GM18498 (cell line): ENCODE data around the gene IGLON5.
A peak's percentile ranks its signal among the peaks of the same experiment; 100 is the strongest.

Source experiments
- ATAC-seq: cut with Tn5 transposase; IDR thresholded peaks from one replicate; pipeline ENCODE4 v1.9.1; 2021; ENCODE audit warnings: mild to moderate bottlenecking, moderate library complexity; ENCODE audit not compliant: unreplicated experiment

IGLON5 gene

DNA sequence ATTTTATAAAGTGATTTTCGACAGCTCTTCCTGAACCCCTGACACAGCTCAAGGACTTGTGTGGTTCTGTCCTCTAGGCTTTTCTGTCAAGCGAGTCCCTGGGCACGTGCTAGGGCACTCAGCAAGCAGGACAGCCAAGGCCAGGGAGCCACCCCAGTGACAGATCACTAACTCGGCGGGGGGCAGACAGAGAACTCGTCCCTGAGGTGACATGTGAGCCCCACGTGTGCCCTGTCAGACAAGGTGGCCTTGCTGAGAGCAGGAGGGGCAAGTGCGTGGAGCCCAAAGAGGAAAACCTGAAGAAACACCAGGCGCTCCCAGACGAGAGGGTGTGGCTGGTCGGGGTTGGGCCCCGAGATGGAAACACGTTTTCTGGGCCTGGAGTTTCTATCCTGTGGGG, 49.8 kb downstream of the IGLON5 start:
- no peak for ATAC-seq

DNA sequence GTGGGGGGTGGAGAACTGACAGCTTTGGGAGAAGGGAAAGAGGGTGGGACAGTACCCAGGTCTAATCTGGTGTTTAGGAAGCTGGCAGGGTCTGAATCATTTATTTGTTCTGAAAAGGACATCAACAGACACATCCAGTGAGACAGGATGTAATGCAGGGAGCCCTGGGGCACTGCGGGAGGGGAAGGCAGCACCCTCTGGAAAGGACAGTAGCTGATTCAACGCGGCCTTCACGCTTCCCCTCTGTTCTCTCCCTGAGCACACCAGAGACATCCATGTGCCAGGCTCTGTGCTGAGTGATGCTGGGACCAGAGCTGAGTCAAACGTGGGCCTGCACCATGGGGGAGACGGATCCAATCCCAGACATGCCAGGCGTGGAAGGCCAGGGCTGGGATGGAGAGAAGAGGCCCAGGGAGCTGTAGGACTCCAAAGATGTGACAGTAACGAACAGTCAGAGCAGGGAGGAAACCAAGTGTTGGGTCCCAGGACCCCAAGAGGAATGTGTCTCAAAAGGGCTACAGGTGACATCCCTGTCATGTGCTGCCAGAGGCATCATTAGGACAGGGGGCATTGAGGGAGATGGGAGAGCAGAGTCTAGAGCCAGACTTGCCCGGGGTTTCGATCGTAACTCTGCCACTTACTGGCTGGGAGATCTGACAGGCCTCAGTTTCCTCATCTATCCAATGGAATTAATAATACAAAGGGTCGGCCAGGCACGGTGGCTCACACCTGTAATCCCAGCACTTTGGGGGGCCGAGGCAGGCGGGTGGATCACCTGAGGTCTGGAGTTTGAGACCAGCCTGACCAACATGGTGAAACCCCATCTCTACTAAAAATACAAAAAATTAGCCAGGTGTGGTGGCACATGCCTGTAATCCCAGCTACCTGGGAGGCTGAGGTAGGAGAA, 53.0 kb downstream of the IGLON5 start:
- ATAC-seq, result no peak

DNA sequence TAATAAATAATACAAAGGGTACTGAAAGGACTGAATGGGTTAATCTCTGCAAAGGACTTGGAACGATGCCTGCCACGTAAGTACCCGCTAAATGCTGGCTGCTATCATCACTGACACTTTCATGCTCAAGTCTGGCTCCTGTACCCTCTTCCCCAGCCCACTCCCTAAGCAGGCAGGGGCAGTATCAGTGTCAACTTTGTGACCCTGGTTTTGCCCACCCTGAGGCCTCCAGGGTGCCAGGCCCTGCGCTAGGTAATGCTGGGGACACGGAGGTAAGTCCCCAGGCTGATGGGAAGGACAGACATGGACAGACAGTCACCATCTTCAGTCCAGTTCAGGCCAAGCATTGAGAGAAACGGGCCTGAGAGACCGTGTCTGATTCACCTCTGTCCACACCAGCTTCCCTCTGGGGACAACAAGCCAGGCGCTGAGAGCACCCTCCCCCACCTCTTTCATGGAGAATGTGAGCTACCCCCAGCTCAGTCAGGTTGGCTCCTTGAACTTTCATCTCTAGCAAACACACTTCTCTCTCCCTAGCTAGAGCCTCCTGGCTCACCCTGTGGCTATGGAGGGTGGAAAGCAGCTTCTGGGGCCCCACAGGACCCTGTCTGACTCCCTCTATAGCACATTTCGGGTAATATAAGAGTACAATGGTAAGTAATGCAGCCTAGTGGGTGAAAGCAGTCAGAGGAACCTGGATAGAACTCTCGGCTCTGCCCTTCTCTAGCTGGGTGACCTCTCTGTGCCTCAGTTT, 53.9 kb downstream of the IGLON5 start:
- no peak for ATAC-seq

DNA sequence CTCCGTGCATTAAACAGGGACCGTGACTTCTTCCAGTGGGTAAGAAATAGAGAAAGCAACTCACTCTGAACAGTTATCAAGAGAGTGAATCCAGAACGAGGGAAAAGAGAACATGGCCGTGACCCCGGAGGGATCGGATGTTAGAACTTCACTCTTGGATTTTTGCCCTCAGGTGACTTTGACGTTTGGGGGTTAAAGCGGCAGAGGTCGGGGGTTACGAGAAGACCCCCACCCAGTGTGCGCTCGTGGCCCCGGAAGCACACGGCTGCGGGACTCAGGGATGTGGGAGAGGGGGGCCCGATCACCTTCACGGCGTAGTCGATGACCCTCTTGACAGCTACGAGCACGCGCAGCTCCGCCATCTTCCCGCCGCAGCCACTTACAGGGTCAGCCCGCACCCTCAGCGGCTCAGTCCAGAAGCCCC, 54.5 kb downstream of the IGLON5 start, which contains the start of gene ETFB:
Gene ETFB, minus strand, starts transcription at position 424 of the 424 bp plus-strand sequence. Its CDS starts 62 bp downstream, at position 362.
- no peak for ATAC-seq

DNA sequence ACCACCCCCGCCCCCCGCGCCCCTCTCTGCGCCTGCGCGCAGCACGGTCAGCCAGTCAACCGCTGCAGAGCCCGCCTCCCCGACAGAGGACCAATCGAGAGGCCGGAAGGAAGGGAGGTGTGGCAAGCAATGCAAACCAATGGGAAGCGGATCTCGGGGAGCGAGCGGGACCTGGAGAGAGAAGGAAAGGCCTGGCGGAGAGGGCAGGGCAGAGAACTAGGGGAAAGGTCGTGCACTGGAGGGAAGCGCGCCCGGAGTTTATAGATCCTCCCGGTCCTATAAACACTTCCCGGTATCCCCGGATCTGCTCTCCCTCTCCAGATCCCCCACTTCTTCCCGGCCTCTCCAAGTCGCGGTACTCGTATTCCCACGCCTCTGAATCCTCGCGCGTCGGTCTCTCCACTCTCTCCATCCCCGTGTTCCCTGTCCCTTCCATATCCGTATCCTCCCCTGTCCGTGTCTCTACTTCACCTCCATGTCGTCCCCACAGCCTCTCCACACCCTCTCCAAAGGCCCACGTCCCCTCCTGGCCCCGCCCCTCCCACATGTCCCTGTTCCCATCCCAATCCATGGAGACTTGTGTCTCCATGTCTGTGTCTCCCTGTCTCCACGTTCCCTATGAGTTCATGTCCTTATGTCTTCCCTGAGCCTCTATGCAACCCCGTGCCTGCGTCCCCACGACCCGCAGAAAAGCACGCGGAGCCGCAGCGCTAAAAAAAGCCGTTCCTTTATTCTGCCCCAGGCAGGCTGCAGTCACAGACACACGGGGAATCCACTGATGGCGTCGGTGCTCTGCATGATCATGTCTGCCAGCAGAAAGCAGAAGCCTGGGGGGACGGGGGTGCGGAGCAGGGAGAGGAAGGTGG, 55.2 kb downstream of the IGLON5 start:
- ATAC-seq, result peak; percentile 52

DNA sequence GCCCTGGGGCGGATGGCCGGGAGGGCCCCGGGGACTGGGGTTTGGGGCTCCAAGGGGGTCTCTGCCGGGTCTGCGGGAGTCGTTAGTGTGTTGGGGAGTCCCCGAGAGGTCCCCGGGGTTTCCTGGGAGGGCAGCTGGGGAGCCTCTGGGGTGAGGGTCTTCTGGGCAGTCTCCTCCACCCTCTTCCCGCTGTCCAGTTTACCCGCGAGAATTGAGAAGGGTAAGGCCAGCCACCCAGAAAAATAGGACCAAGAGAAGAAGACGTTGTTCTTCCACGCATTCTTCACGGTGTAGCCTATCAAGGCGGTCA, 55.8 kb downstream of the IGLON5 start:
- ATAC-seq, result peak; percentile 9

DNA sequence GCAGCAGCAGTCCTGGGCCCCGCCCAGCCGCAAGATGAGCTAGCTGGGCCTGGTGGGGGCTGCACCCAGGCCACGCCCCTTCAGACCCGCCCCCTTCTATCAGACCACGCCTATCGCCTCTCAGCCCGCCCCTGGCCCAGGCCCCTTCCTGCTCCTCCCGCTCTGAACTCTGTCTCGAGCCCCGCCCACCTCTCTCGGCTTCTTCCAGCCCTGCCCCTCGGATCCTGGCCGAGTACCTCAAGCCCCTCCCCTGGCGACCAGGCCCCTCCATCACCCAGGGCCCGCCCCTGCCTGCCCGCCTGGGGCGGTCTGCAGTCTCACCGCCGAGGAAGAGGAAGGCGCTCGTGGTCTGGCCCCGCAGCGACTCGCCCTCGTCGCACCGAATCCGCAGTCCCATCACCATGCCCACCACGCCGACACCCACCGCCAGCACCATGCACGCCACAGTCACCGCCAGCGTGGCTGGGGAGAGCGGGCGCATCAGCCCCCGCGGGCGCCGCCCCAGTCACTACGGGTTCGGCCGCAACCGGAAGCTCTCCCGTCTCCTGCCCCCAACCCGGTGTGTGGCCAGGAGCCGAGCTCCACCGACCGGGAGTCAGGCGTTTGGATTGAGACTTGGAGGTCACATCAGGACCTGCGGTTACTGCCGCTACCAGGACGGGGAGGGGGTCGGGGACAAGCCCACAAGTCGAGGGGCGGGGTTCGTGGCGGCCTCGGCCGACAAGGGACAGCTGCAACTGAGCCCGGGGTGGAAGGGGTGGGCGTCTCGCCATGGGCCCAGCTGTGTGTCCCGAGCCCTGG, 56.3 kb downstream of the IGLON5 start:
- peak; percentile 76 for ATAC-seq

DNA sequence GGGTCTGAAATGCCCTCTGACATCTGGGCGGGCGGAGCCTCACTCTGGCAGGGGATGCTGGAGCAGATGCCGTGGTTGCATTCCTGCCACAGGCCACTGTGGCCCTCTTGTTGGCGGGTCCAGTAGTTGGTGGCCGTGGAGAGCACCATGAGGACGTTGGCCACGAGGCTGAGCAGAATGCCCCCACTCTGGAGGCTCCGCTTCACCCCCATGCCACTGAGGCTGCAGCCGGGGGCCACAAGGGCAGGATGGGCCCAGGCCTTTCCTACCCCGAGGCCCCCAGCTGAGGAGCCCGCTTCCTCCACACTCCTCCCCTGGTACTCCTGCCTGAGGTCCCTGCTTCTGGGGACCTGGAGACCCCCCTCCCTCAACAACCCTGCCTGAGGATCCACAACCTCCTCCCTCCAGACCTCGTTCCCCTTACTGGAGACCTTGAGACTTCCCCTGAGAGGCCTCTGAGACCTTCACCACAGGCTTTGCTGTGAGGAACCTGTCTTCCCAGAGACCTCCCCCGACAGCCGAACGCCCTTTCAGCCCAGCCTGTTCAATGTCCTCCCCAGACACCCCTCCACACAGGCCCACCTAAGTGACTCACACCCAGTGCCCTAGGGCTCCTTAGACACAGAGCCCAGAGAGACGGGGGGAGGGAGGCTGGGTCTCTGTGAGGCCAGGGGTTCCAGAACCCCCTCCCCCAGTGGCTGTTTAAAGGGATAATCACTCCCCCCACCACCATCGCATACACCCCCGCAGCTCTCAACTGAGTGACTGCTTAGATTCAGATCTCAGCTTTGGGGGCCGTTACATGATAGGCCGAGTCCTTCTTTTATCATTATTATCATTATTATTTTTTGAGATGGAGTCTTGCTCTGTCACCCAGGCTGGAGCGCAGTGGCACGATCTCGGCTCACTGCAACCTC, 57.2 kb downstream of the IGLON5 start, which contains the start of gene CLDND2:
Gene CLDND2, minus strand, starts transcription at position 638 of the 917 bp plus-strand sequence. Its CDS starts 426 bp downstream, at position 212.
- no peak for ATAC-seq

DNA sequence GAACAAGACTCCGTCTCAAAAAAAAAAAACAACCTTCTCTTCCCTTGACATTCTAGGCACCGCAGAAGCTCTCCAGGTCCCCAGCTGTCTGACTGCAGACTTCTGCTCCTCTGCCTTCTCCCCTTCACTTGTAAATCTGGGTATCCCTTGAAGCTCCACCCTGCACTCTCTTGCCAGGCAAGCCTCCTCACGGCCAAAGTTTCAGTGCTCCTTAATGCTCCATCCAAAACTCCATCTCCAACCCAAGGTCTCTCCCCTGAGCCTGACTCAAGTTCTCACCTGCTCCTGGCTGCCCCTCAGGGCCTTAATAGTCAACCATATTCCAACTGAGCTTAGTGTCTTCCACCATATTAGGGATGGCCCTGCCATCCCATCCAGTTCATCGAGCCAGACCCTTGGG, 58.8 kb downstream of the IGLON5 start:
- no peak for ATAC-seq

DNA sequence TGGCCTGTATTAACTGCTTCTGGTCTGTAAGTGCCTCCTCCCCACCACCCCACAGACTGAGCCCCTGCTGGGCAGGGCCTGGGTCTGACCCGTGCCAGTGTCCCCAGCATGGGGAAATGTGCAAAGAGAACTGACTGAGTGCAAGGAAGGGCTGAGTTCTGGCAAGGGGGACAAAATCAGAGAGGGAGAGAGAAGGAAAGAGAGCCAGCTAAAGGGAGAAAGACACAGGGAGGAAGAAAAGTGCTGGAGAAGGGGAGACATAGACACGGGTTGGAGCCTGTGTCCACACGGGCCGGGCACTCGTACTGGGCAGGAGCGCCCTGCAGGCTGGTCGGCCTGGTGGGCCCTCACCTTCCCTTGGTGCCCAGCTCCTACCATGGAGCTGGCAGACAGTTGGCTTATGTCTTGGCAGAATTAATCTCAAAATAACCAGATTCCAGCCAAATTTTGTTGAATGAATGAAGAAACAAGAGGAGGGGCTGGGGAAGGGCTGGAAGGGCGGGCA, 59.8 kb downstream of the IGLON5 start:
- ATAC-seq, result no peak

DNA sequence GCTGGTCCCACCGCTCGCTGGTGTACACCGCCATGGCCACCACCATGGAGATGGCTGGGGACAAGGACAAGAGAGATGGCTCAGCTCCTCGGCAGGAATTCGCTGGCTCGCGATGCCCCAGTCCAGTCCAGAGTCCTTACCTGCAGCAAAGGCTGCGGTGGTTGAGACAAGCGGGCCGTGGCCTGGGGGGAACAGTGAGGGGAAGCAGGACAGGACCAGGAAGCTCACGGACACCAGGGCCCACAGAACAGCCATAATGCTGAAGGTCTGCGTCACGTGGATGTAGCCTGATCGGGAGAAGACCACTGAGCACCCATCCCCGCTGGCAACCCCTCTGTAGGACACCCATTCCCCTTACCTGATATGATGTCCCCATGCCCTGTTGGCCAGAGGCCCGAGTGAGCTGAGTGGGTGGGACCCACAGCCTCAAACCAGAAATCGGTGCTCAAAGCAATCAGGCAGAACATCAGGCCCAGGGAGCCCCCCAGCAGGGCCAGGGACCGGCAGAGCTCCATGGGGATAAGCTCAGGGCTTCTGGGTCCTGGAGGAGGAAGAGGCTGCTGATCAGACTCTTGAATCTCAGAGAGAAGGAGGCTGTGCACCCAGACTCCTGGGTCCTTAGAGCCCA, 60.7 kb downstream of the IGLON5 start:
- no peak for ATAC-seq

DNA sequence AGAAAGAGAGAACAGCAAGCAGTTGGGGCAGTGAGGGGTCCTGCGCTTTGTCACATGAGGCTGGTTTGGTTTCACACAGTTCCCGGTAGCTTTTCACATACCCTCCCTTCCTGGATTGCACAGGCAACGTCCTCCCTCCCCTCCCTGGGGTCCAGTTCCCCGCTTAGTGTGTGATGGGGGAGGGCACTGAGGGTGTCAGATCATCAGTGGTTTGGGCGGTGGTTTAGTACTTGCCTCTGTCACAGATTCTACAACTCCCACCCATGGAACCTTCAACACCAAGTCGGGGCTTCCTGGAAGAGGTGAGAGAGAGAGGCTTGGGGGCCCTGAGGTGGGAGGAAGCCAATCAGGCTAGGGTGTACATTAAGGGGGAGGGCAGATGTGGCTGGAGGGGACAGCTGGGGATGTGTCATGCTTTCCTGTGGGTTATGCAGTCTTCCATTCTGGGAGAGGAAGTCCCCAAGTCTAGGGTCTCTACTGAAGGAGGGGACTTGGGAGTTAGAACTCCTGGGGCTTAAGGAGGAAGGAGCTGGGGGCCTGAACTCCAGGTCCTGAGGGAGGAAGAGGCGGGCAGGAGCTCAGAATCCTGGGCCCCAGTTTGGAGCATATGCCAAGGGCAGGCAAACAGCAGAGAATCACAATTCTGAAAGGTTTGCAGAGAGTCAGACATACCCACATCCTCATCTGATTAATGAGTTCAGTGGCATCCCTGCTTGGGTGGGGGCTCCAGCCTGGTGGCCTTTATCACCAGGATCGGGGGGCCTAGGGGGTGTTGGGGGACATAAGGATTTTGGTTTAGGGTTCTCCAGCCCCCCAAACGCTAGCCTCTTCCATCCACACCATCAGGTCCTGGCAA, 61.4 kb downstream of the IGLON5 start, which contains the start of gene NKG7:
Gene NKG7, minus strand, starts transcription at position 6 of the 856 bp plus-strand sequence. CDS start 119 bp downstream, outside the sequence.
- ATAC-seq, result peak; percentile 35

DNA sequence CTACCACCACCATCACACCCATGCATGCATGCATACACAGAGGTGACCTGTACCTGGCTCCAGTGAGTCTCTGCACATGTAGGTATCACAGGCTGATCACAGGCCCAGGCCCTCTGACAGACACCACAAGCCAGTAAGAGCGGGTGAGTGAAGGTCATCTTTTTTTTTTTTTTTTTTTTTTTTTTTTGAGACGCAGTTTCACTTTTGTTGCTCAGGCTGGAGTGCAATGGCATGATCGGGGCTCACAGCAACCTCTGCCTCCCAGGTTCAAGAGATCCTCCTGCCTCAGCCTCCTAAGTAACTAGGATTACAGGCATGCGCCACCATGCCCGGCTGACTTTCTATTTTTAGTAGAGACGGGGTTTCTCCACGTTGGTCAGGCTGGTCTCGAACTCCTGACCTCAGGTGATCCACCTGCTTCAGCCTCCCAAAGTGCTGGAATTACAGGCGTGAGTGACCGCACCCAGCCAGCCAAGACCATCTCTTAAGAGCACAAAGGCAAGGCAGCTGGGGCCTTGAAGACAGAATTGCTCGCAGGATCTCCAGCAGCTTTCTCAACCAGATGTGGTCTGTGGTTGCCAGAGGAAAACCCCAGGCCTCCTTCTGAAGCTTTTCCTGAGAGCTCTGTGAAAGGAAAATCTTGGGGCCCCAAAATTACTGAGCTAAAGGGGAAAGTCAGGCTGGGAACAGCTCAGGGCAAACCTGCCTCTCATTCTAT, 64.2 kb downstream of the IGLON5 start:
- no peak for ATAC-seq

DNA sequence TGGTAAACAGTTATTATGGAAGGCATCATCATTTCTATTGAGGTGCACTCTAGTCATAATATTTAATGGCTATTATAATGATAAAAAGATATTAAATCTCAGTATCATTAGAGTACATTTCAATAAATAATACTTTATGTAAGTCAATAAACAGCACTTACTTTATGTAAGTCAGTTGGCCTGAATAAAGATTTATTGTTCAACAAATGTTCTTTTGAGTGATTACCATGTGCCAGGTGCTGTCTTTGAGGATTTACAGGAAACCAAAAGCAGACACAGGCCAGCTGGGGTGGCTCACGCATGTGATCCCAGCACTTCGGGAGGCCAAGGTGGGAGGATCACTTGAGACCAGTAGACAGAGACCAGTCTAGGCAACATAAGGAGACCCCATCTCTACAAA, 66.0 kb downstream of the IGLON5 start:
- ATAC-seq, result no peak

DNA sequence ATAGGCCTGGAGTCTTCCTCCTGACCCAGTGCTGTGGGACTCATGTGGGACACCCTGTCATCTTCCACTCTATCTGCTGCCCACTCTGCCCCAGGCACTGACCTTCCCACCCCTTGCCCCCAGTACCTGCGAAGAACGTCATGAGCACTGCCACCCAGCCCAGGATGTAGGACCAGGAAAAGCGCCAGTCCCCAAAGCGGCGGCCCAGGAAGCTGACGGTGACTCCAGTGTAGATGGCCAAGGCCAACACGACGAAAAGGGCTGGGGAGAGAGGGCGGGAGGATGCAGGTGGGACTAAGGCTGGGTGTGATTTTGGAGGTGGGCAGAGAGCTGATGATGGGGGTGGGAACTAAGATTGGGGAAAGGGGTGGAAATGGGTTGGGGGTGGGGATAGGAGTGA, 68.9 kb downstream of the IGLON5 start:
- no peak for ATAC-seq
